ENCODE data around the gene KLK10.

- TF ChIP-seq CTCF (IDR thresholded peaks at IDR 0.05) (no peak), POLR2A (IDR thresholded peaks at IDR 0.05) (no peak)
These were observed 15.2 kb upstream of the KLK10 start, which contains the start of gene KLK12 for GRCh38 chr19:51034704-51035103.

Data from heart left ventricle (tissue), 13 donors.